ENCODE results near the gene SUCLG1.

The SUCLG1 gene

DNA sequence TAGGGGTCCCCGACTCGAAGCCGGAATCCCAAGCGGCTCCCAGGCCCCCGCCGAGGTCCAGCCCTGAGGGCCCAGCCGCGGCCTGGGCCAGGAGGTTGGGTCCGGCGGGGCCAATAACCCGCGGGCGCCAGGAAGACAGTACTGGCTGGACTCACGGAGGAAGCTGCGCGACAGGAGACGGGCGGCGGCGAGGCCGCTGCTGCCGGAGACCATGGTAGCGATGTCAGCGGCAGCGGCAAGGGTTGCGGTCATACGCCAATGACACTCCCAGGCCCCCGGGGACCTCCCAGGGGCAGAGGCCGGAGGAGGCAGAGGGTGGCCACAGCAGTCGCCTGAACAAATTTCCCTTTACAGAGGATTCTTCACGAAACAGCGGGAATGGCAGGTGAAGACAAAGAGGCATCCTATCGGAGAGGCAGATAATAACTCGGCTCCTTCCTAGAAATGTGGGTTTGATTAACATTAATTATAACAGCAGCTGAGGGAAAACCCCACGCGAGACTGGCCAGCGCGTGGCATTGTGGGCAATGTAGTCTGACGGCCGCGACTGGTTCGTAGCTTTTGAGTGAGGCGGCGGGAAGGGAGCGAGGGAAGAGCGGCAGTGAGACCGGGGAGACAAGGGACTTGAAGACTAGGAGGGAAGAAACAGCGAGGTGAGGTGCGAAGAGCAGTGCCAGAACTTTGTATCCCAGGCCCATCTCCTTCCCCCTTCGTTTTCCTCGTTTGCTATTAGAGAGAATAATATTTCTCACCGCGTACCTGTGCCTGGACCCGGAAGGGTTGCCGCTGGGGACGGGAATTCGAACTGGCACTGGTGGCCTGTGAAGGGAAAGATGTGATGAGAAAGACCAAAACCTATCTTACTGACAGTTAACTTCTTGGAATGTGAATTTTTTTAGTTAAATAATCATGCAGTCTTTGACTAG, at the start of gene SUCLG1:
SUCLG1 (minus strand) TSS at position 263 of the 926 bp plus-strand sequence; CDS start at position 252, 11 bp downstream.
- Histone ChIP-seq H3K36me3 (replicated peaks) (no peaks in the 10 kb centered on the region), H3K4me3 (ENCODE audit: low read depth, low read length) (peak within 1 kb of the TSS; percentile 77), H3K27me3 (replicated peaks) (no peaks in the 10 kb centered on the region), H3K27ac (peak within 1 kb of the TSS; percentile 97)
- peak; percentile 77 for DNase-seq
- in situ Hi-C loops (cut with HindIII; ENCODE audit: low pct_ligation_motif_present, low sequenced_read_pairs): no loop called here
- TF ChIP-seq, protein P1, sequence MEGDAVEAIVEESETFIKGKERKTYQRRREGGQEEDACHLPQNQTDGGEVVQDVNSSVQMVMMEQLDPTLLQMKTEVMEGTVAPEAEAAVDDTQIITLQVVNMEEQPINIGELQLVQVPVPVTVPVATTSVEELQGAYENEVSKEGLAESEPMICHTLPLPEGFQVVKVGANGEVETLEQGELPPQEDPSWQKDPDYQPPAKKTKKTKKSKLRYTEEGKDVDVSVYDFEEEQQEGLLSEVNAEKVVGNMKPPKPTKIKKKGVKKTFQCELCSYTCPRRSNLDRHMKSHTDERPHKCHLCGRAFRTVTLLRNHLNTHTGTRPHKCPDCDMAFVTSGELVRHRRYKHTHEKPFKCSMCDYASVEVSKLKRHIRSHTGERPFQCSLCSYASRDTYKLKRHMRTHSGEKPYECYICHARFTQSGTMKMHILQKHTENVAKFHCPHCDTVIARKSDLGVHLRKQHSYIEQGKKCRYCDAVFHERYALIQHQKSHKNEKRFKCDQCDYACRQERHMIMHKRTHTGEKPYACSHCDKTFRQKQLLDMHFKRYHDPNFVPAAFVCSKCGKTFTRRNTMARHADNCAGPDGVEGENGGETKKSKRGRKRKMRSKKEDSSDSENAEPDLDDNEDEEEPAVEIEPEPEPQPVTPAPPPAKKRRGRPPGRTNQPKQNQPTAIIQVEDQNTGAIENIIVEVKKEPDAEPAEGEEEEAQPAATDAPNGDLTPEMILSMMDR (IDR thresholded peaks at IDR 0.05; ENCODE audit: low read depth, low read length, missing control alignments): no peak

DNA sequence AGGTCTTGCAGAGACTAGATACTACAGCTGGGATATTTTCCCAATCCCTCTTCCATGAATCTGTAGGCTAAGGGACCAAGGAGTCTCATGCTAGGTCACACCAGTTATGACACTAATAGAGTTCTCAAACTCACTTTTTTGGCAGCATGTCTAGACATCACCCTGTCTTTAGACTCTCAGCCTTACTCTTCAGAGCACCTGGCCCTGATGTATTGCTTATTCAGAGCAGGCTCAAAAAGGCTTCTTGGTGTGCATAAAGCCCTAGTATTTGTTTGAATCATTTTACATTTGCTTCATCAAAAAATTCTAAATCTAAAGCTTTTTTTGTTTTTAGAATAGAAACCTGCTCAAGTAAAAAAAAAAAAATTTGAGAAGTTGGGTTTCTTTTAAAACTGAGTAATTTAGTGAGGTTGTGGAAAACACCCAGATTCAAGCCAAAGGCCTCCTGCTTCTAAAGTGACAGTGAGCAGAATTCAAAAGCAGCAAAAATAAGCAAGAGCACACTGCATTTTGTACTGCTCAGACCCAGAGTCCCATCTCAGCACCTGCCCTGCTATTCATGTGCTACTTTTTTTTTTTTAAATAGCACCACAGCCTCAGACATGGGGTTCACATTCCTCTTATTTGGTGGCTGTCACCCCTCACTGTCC, 39.2 kb upstream of the SUCLG1 start:
- H3K27ac ChIP-seq: no peak overlapping the region

DNA sequence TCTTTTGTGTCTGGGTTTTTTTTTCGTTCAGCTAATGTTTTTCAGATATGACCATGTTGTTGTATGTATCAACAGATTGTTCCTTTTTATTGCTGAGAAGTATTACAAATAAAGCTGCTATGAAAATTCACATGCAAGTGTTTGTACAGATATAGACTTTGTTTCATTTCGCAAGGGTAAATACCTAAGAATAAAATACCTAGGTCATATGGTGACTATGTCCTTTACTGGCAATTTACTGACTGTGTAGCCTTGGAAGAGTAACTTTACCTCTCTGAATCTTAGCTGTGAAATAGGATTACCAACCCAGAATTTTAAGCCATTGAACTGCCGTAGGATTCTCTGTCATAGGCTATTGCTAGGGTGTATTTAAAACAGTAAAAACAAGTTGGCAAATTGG, 38.2 kb upstream of the SUCLG1 start:
- no peak for DNase-seq

More for the DNA sequence above, 39.2 kb upstream of the SUCLG1 start:
- in situ Hi-C loops (cut with HindIII; ENCODE audit: low pct_ligation_motif_present, low sequenced_read_pairs): no loop called here
- no peak overlapping the region for H3K4me3 ChIP-seq (ENCODE audit: low read depth, low read length)
- no peak for DNase-seq
- no peaks in the 10 kb centered on the region for H3K36me3 ChIP-seq (replicated peaks)
- no peaks in the 10 kb centered on the region for H3K27me3 ChIP-seq (replicated peaks)
- TF ChIP-seq, protein P1 (IDR thresholded peaks at IDR 0.05; ENCODE audit: low read depth, low read length, missing control alignments): no peak

DNA sequence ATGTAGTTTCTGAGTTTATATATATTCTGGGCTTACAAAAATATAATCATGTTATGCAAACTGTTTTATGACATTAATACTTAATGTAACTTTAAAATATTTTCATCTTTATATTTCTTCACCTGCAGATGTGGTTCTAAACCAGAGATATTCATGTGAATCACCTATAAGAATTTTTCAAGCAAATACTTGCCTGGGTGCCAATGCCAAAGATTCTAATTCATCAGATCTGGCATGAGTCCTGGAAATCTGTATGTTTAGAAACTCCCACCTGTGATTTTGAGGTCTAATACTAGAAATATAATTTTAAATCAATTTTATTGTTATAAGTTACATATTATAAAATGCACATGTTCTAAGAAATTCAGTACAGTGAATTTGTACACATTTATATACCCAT, 37.3 kb upstream of the SUCLG1 start:
- H3K27me3 ChIP-seq (replicated peaks): no peaks in the 10 kb centered on the region
- TF ChIP-seq, protein P1 (IDR thresholded peaks at IDR 0.05; ENCODE audit: low read depth, low read length, missing control alignments): no peak
- H3K4me3 ChIP-seq (ENCODE audit: low read depth, low read length): no peak overlapping the region
- in situ Hi-C loops (cut with HindIII; ENCODE audit: low pct_ligation_motif_present, low sequenced_read_pairs): no loop called here
- H3K36me3 ChIP-seq (replicated peaks): no peaks in the 10 kb centered on the region
- no peak overlapping the region for H3K27ac ChIP-seq
- DNase-seq: no peak

More for the DNA sequence above, 38.2 kb upstream of the SUCLG1 start:
- TF ChIP-seq, protein P1 (IDR thresholded peaks at IDR 0.05; ENCODE audit: low read depth, low read length, missing control alignments): no peak
- Histone ChIP-seq H3K4me3 (ENCODE audit: low read depth, low read length) (no peak overlapping the region), H3K27ac (no peak overlapping the region), H3K36me3 (replicated peaks) (no peaks in the 10 kb centered on the region), H3K27me3 (replicated peaks) (no peaks in the 10 kb centered on the region)
- in situ Hi-C loops (cut with HindIII; ENCODE audit: low pct_ligation_motif_present, low sequenced_read_pairs): no loop called here

DNA sequence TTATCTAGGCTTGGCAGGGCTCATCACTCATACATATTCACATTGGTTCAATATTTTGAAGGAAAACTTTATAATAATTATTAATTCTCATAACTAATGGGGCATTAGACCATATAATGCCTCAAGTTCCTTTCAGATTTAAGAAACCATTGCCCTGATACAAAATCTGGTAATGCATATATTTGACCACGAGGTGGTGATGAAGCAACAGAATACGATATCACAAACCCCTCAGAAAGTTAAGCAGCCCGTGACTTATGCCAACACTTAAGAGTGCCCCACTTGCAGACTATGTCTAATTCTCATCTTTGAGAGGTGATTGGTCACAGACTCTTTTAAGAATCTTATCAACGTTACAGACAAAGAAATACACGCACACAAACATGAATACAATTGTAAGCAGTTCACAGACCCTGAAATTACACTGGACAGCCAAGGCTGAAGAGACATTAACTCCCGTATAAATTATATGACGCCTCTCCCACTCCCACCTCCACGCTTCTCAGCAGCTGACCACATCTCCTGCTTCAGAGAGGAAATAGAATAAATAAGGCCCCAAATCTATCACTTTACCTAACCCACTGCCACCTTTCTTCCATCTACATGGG, 36.6 kb upstream of the SUCLG1 start:
- DNase-seq: peak; percentile 40
- no peaks in the 10 kb centered on the region for H3K27me3 ChIP-seq (replicated peaks)
- in situ Hi-C loops (cut with HindIII; ENCODE audit: low pct_ligation_motif_present, low sequenced_read_pairs): no loop called here
- H3K27ac ChIP-seq: no peak overlapping the region
- H3K36me3 ChIP-seq (replicated peaks): no peaks in the 10 kb centered on the region
- TF ChIP-seq, protein P1 (IDR thresholded peaks at IDR 0.05; ENCODE audit: low read depth, low read length, missing control alignments): peak; percentile 56
- no peak overlapping the region for H3K4me3 ChIP-seq (ENCODE audit: low read depth, low read length)

Measured in brain microvascular endothelial cell (primary cell).